CD4-positive, CD25-positive, alpha-beta regulatory T cell (primary cell): Measurements from ENCODE around the gene NUP205. TPM values are rescaled to one million over a fixed set of nuclear protein-coding genes. Genes with fewer than 3 reads are reported as not detected.

Experiments used
- ATAC-seq, 2 donors: fragments of 150-1000 bp; cut with Tn5 transposase; one replicate each; pipeline ENCODE4 v1.10.0; 2021; ENCODE audit warnings: low read depth in 2 of 2, moderate number of reproducible peaks in 2 of 2, moderate library complexity in 1 of 2
- DNase-seq, 3 donors: peaks; one replicate each; pipeline versions ENCODE4 v3.0.0 to v3.0.0-alpha.2; 2012 to 2022; ENCODE audit warnings: mixed read lengths in 1 of 3
- H3K27ac ChIP-seq: one replicate; pipeline ENCODE4 v1.7.0; 2013; ENCODE audit warnings: mild to moderate bottlenecking, low read length; ENCODE audit not compliant: insufficient read depth, poor library complexity, severe bottlenecking
- H3K27me3 ChIP-seq: one replicate; pipeline ENCODE4 v1.7.0; 2013; ENCODE audit warnings: low read length; ENCODE audit not compliant: control insufficient read depth, insufficient read depth
- H3K36me3 ChIP-seq: one replicate; pipeline ENCODE4 v1.7.0; 2013; ENCODE audit warnings: mild to moderate bottlenecking, low read length, moderate library complexity; ENCODE audit not compliant: control insufficient read depth, insufficient read depth
- H3K4me1 ChIP-seq: 2 replicates; pipeline ENCODE4 v1.7.0; 2013; ENCODE audit warnings: mild to moderate bottlenecking, low read length; ENCODE audit not compliant: insufficient read depth, control insufficient read depth, poor library complexity, severe bottlenecking
- H3K4me3 ChIP-seq: one replicate; pipeline ENCODE4 v1.7.0; 2013; ENCODE audit warnings: low read depth, mild to moderate bottlenecking, low read length, moderate library complexity
- H3K9me3 ChIP-seq, 2 experiments: 1 replicate in 1 of 2; 2 replicates in 1 of 2; pipeline ENCODE4 v1.7.0; 2013; ENCODE audit warnings: low read length in 2 of 2, mild to moderate bottlenecking in 1 of 2, moderate library complexity in 1 of 2; ENCODE audit not compliant: control insufficient read depth in 2 of 2
- H3K27ac Mint-ChIP-seq, 3 donors: one replicate each; pipeline ENCODE4 v1.8.0; 2020 to 2022; ENCODE audit warnings: mild to moderate bottlenecking in 3 of 3, mixed read lengths in 3 of 3, moderate library complexity in 2 of 3
- H3K27me3 Mint-ChIP-seq: one replicate; pipeline ENCODE4 v1.8.0; 2022; ENCODE audit warnings: mild to moderate bottlenecking, mixed read lengths
- H3K36me3 Mint-ChIP-seq: one replicate; pipeline ENCODE4 v1.8.0; 2020; ENCODE audit warnings: mixed read lengths
- H3K4me1 Mint-ChIP-seq, 4 donors: one replicate each; pipeline ENCODE4 v1.8.0; 2020 to 2022; ENCODE audit warnings: mixed read lengths in 4 of 4, mild to moderate bottlenecking in 1 of 4
- H3K4me3 Mint-ChIP-seq, 4 donors: one replicate each; pipeline ENCODE4 v1.8.0; 2020 to 2022; ENCODE audit warnings: mild to moderate bottlenecking in 4 of 4, mixed read lengths in 4 of 4, moderate library complexity in 3 of 4
- H3K9me3 Mint-ChIP-seq, 7 donors: one replicate each; pipeline ENCODE4 v1.8.0; 2020 to 2022; ENCODE audit warnings: mixed read lengths in 7 of 7, mild to moderate bottlenecking in 3 of 7, moderate library complexity in 2 of 7
- polyA plus RNA-seq, 4 donors: library from polyadenylated mRNA; unstranded; fragments of 300-500 nt; fragmentation: Illumina TruSeq; gene quantifications; one replicate each; pipeline ENCODE4 v1.2.3, GENCODE V29; 2021
- total RNA-seq: library from RNA; stranded (reverse); gene quantifications from one replicate; pipeline ENCODE4 v1.2.3, GENCODE V29; 2022

Gene NUP205
- total and polyA plus RNA-seq, 5 donors from 2014 or later: 21.1 to 56.3 (median 27.6) TPM

DNA sequence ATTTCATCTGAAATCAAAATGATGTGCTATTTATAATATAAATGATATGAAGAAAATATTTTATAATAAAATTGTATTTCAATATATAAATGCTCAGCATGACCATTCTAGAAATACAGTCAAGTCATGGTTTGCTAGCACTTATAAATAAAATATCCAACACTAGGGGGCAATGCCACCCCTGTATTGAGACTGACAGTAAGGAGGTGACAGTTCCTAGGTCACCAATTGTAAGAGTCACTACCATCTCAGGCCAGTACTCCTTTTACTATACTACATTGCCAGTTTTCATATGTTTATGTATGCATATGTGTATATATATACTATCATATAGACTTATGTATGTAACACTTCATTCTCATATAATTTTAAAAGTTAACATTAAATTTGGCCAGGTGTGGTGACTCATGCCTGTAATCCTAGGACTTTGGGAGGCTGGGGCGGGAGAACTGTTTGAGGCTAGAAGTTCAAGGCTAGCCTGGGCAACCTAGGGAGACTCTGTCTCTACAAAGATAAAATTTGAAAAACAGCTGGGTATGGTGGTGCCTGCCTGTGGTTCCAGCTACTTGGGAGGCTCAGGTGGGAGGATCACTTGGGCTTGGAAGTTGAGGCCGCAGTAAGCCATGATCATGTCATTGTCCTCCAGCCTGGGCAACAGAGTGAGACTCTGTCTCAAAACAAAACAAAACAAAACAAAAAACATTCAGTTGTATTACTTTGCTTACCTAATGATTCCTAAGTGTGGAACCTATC lies 45.4 kb upstream of the NUP205 start:
- H3K9me3 ChIP-seq: no peaks in the 10 kb centered on the region
- Mint-ChIP-seq H3K9me3 (peaks cover 0 to 3% (median 0%) of the 10 kb centered on the region in 7 donors), H3K27me3 (no peaks in the 10 kb centered on the region), H3K36me3 (no peaks in the 10 kb centered on the region), H3K4me3 (peak overlapping the region in 1 of 4 donors; percentile 57), H3K27ac (no peak overlapping the region), H3K4me1 (peaks cover under 1 to 5% (median 2%) of the 10 kb centered on the region in 4 donors)
- H3K36me3 ChIP-seq: no peaks in the 10 kb centered on the region
- H3K4me1 ChIP-seq: peaks cover 30% of the 10 kb centered on the region
- H3K27me3 ChIP-seq: no peaks in the 10 kb centered on the region
- ATAC-seq (no peak), DNase-seq (peak; percentile 10 to 84 (median 75))
- no peak overlapping the region for H3K27ac ChIP-seq
- H3K4me3 ChIP-seq: no peak overlapping the region

GRCh38 chr7:135514856-135515255 lies 42.9 kb upstream of the NUP205 start:
- Mint-ChIP-seq H3K4me1 (no peaks in the 10 kb centered on the region), H3K9me3 (peaks cover 0 to 3% (median 0%) of the 10 kb centered on the region in 7 donors), H3K36me3 (no peaks in the 10 kb centered on the region), H3K27me3 (peaks cover 5% of the 10 kb centered on the region), H3K4me3 (no peak overlapping the region), H3K27ac (no peak overlapping the region)
- Histone ChIP-seq H3K4me1 (peaks cover 8% of the 10 kb centered on the region), H3K4me3 (no peak overlapping the region), H3K9me3 (no peaks in the 10 kb centered on the region), H3K27me3 (no peaks in the 10 kb centered on the region), H3K27ac (no peak overlapping the region), H3K36me3 (no peaks in the 10 kb centered on the region)
- ATAC-seq (no peak), DNase-seq (no peak)

- Histone ChIP-seq H3K9me3 (no peaks in the 10 kb centered on the region), H3K27me3 (no peaks in the 10 kb centered on the region)
These were observed 40.7 kb upstream of the NUP205 start for GRCh38 chr7:135517060-135517459.

GRCh38 chr7:135518748-135519147 lies 39.0 kb upstream of the NUP205 start:
- H3K27ac Mint-ChIP-seq: no peak overlapping the region
- no peak for ATAC-seq
- Histone ChIP-seq H3K27me3 (no peaks in the 10 kb centered on the region), H3K4me1 (no peaks in the 10 kb centered on the region), H3K9me3 (no peaks in the 10 kb centered on the region), H3K36me3 (no peaks in the 10 kb centered on the region), H3K4me3 (no peak overlapping the region), H3K27ac (no peak overlapping the region)
- no peaks in the 10 kb centered on the region for H3K36me3 Mint-ChIP-seq
- H3K27me3 Mint-ChIP-seq: peaks cover 23% of the 10 kb centered on the region
- H3K9me3 Mint-ChIP-seq: peaks cover 0 to 3% (median 0%) of the 10 kb centered on the region in 7 donors
- H3K4me1 Mint-ChIP-seq: no peaks in the 10 kb centered on the region
- no peak overlapping the region for H3K4me3 Mint-ChIP-seq
- no peak for DNase-seq

More at GRCh38 chr7:135517060-135517459, 40.7 kb upstream of the NUP205 start:
- Mint-ChIP-seq H3K4me1 (no peaks in the 10 kb centered on the region), H3K36me3 (no peaks in the 10 kb centered on the region), H3K9me3 (peaks cover 0 to 3% (median 0%) of the 10 kb centered on the region in 7 donors), H3K27me3 (peaks cover 12% of the 10 kb centered on the region), H3K27ac (no peak overlapping the region), H3K4me3 (no peak overlapping the region)
- Histone ChIP-seq H3K4me1 (no peaks in the 10 kb centered on the region), H3K4me3 (no peak overlapping the region), H3K27ac (no peak overlapping the region), H3K36me3 (no peaks in the 10 kb centered on the region)
- DNase-seq (no peak), ATAC-seq (no peak)

- Histone ChIP-seq H3K4me1 (no peaks in the 10 kb centered on the region), H3K27me3 (no peaks in the 10 kb centered on the region), H3K9me3 (no peaks in the 10 kb centered on the region), H3K36me3 (no peaks in the 10 kb centered on the region), H3K4me3 (no peak overlapping the region), H3K27ac (no peak overlapping the region)
- Mint-ChIP-seq H3K27ac (no peak overlapping the region), H3K4me3 (no peak overlapping the region), H3K4me1 (no peaks in the 10 kb centered on the region), H3K27me3 (peaks cover 26% of the 10 kb centered on the region), H3K9me3 (peaks cover 0 to 3% (median 0%) of the 10 kb centered on the region in 7 donors), H3K36me3 (no peaks in the 10 kb centered on the region)
- DNase-seq (no peak), ATAC-seq (no peak)
These were observed 38.5 kb upstream of the NUP205 start for GRCh38 chr7:135519233-135519688.

GRCh38 chr7:135519871-135520270 lies 37.8 kb upstream of the NUP205 start:
- no peaks in the 10 kb centered on the region for H3K4me1 Mint-ChIP-seq

DNA sequence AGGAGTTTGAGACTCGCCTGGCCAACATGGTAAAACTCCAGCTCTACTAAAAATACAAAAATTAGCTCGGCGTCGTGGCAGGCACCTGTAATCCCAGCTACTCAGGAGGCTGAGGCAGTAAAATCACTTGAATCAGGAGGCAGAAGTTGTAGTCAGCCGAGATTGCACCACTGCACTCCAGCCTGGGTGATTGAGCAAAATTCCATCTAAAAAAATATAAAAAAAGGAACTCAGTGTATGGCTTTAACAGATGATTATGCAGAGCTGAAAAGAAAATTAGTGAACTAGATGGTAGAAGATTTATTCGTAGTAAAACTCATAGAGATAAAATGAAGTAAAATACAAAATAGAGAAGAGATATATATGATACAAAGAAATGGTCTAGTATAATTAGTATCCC lies 35.2 kb upstream of the NUP205 start:
- no peaks in the 10 kb centered on the region for H3K9me3 ChIP-seq
- Mint-ChIP-seq H3K36me3 (no peaks in the 10 kb centered on the region), H3K4me1 (no peaks in the 10 kb centered on the region), H3K27ac (no peak overlapping the region), H3K9me3 (no peaks in the 10 kb centered on the region), H3K27me3 (peaks cover 35% of the 10 kb centered on the region), H3K4me3 (no peak overlapping the region)
- DNase-seq (no peak), ATAC-seq (no peak)
- no peak overlapping the region for H3K4me3 ChIP-seq
- no peaks in the 10 kb centered on the region for H3K27me3 ChIP-seq
- H3K4me1 ChIP-seq: no peaks in the 10 kb centered on the region
- H3K27ac ChIP-seq: no peak overlapping the region
- H3K36me3 ChIP-seq: no peaks in the 10 kb centered on the region

More at GRCh38 chr7:135519871-135520270, 37.8 kb upstream of the NUP205 start:
- no peak for ATAC-seq
- Mint-ChIP-seq H3K36me3 (no peaks in the 10 kb centered on the region), H3K27ac (no peak overlapping the region), H3K27me3 (peaks cover 26% of the 10 kb centered on the region), H3K9me3 (peaks cover 0 to 3% (median 0%) of the 10 kb centered on the region in 7 donors), H3K4me3 (no peak overlapping the region)
- H3K27me3 ChIP-seq: no peaks in the 10 kb centered on the region
- H3K36me3 ChIP-seq: no peaks in the 10 kb centered on the region
- no peak for DNase-seq
- H3K4me1 ChIP-seq: no peaks in the 10 kb centered on the region
- H3K27ac ChIP-seq: no peak overlapping the region
- no peaks in the 10 kb centered on the region for H3K9me3 ChIP-seq
- no peak overlapping the region for H3K4me3 ChIP-seq

DNA sequence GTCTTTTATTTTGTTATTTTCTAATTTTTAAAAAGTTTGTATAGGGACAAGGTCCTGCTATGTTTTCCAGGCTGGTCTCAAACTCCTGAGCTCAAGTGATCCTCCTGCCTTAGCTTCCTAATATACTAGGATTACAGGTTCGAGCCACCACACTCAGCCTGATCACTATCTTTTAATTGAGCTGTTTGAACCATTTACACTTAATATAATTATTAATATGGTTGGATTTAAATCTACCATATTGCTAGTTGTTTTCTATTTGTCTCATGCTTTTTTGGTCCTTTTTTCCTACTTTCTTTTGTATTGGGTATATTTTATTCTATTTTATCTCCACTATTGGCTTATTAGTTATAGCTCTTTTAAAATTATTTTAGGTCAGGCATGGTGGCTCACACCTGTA lies 34.6 kb upstream of the NUP205 start:
- no peaks in the 10 kb centered on the region for H3K36me3 Mint-ChIP-seq
- no peak overlapping the region for H3K27ac ChIP-seq
- H3K4me3 Mint-ChIP-seq: no peak overlapping the region
- DNase-seq: no peak
- no peaks in the 10 kb centered on the region for H3K4me1 Mint-ChIP-seq
- H3K9me3 ChIP-seq: no peaks in the 10 kb centered on the region
- H3K27me3 ChIP-seq: no peaks in the 10 kb centered on the region
- H3K4me3 ChIP-seq: no peak overlapping the region
- no peaks in the 10 kb centered on the region for H3K4me1 ChIP-seq
- no peak for ATAC-seq
- no peak overlapping the region for H3K27ac Mint-ChIP-seq
- peaks cover 35% of the 10 kb centered on the region for H3K27me3 Mint-ChIP-seq
- no peaks in the 10 kb centered on the region for H3K9me3 Mint-ChIP-seq
- no peaks in the 10 kb centered on the region for H3K36me3 ChIP-seq
